Measurements from ENCODE around the gene HDAC4. TPM values are rescaled to one million over a fixed set of nuclear protein-coding genes. Genes with fewer than 3 reads are reported as not detected.

Gene HDAC4
- total RNA-seq, 6 experiments from 2014 or later: 7.4 to 13.0 (median 9.5) TPM

DNA sequence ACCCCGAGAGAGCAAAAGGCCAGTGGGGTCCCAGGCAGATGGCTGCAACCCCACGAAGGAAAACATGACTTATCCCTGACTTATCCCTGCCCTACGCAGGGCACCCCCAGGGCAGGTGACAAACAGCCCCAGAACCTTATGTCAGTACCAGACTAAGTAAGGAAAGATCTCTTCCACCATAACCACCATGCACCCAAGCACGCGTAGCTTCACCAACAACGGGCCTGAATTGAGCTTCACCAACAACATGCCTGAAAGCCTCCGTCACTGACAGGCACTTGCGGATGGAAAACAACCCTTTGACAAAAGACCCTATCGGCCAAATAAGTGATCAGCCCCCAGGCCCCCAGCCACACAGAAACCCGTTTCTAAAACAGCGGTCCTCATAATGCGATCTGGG, 34.1 kb downstream of the HDAC4 start:
- TF ChIP-seq, protein P1, sequence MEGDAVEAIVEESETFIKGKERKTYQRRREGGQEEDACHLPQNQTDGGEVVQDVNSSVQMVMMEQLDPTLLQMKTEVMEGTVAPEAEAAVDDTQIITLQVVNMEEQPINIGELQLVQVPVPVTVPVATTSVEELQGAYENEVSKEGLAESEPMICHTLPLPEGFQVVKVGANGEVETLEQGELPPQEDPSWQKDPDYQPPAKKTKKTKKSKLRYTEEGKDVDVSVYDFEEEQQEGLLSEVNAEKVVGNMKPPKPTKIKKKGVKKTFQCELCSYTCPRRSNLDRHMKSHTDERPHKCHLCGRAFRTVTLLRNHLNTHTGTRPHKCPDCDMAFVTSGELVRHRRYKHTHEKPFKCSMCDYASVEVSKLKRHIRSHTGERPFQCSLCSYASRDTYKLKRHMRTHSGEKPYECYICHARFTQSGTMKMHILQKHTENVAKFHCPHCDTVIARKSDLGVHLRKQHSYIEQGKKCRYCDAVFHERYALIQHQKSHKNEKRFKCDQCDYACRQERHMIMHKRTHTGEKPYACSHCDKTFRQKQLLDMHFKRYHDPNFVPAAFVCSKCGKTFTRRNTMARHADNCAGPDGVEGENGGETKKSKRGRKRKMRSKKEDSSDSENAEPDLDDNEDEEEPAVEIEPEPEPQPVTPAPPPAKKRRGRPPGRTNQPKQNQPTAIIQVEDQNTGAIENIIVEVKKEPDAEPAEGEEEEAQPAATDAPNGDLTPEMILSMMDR (IDR thresholded peaks at IDR 0.05): no peak
- Mint-ChIP-seq H3K27me3 (ENCODE audit: insufficient read depth) (no peaks in the 10 kb centered on the region), H3K4me3 (no peak overlapping the region), H3K9me3 (no peaks in the 10 kb centered on the region), H3K36me3 (ENCODE audit: low read depth) (peaks cover 9% of the 10 kb centered on the region; the same call in 1 of the 2 replicates), H3K4me1 (ENCODE audit: low read depth) (peaks cover 10% of the 10 kb centered on the region), H3K27ac (no peak overlapping the region)
- no peak for DNase-seq

DNA sequence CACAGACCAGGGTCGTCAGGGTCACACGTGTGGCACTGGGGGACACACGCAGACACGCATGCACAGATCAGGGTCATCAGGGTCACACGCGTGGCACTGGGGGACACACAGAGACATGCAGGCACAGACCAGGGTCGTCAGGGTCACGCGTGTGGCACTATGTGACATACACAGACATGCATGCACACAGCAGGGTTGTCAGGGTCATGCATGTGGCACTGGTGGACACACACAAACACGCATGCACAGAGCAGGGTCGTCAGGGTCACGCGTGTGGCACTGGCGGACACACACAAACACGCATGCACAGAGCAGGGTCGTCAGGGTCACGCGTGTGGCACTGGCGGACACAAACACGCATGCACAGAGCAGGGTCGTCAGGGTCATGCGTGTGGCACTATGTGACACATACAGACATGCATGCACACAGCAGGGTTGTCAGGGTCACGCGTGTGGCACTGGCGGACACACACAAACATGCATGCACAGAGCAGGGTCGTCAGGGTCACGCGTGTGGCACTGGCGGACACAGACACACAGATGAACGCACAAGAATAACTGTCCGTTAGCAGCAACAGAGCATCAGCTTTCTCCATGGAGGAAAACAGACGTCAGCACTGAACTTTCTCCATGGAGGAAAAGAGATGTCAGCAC, 34.9 kb downstream of the HDAC4 start:
- DNase-seq: no peak
- TF ChIP-seq, protein P1 (IDR thresholded peaks at IDR 0.05): no peak
- Mint-ChIP-seq H3K36me3 (ENCODE audit: low read depth) (peaks cover 9% of the 10 kb centered on the region; the same call in 1 of the 2 replicates), H3K27me3 (ENCODE audit: insufficient read depth) (no peaks in the 10 kb centered on the region), H3K4me3 (no peak overlapping the region), H3K4me1 (ENCODE audit: low read depth) (peaks cover 10% of the 10 kb centered on the region), H3K27ac (no peak overlapping the region), H3K9me3 (no peaks in the 10 kb centered on the region)

DNA sequence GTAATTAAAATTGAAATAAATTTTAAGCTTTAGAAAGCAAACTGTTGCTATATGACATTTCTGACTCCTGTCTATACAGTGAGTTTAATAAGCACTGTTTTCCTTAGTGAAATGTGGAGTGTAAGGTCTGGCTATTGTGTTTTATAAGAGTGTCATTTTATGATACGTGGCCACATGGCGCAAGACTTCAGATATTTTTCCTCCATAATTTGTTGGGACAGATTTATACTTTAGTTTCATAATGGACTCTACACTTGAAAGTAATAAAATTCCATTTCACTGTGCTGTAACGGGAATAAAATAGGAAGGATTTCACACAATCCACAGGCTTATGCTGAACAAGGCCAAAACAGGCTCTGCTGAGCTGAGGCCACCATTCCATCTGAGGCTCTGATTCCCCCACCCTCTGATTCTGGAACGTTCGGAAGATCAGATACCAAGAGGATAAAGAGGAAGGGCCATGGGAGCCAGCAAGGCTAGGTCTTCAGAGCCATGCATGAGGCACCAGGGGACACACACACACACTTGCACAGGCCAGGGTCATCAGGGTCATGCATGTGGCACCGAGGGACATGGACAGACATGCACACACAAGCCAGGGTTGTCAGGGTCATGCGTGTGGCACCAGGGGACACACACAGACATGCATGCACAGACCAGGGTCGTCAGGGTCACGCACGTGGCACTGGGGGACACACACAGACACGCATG, 35.6 kb downstream of the HDAC4 start:
- TF ChIP-seq, protein P1 (IDR thresholded peaks at IDR 0.05): no peak
- Mint-ChIP-seq H3K27ac (no peak overlapping the region), H3K9me3 (no peaks in the 10 kb centered on the region)

DNA sequence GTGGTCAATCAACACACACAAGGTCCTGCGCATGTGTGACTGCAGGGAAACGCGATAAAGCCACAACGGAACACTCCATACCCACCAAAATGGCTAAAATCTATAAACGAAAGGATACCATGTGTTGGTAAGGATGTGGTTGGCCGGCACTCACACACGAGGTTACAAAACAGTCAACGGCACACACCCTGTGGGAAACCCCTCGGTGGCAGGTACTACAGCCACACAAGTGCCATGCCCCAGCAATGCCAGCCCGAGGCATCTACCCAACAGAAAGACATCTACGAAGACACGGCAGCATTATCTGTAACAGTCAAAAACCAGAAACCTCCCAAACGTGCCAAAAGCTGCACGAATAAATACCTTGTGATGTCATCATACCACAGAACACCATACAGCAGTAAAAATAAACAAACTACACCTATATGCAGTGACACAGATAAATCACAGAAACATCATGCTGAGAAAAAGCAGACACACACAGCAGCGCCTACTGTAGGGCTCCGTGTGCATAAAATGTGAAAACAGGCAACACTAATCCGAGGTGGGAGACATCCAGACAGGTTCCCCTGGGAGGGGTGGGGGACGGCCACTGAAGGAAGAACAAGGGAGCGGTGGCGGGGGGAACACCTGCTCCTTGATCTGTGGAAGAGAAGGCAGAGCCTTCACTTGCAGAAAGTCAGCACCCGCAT, 36.7 kb downstream of the HDAC4 start:
- Mint-ChIP-seq H3K27me3 (ENCODE audit: insufficient read depth) (no peaks in the 10 kb centered on the region), H3K27ac (no peak overlapping the region), H3K9me3 (no peaks in the 10 kb centered on the region), H3K4me1 (ENCODE audit: low read depth) (peaks cover 3% of the 10 kb centered on the region; the same call in 1 of the 2 replicates), H3K36me3 (ENCODE audit: low read depth) (peaks cover 9% of the 10 kb centered on the region; the same call in 1 of the 2 replicates), H3K4me3 (no peak overlapping the region)
- no peak for DNase-seq
- TF ChIP-seq, protein P1 (IDR thresholded peaks at IDR 0.05): no peak

More for the DNA sequence above, 35.6 kb downstream of the HDAC4 start:
- Mint-ChIP-seq H3K36me3 (ENCODE audit: low read depth) (peaks cover 9% of the 10 kb centered on the region; the same call in 1 of the 2 replicates), H3K27me3 (ENCODE audit: insufficient read depth) (no peaks in the 10 kb centered on the region), H3K4me3 (no peak overlapping the region), H3K4me1 (ENCODE audit: low read depth) (peaks cover 10% of the 10 kb centered on the region)
- DNase-seq: no peak

DNA sequence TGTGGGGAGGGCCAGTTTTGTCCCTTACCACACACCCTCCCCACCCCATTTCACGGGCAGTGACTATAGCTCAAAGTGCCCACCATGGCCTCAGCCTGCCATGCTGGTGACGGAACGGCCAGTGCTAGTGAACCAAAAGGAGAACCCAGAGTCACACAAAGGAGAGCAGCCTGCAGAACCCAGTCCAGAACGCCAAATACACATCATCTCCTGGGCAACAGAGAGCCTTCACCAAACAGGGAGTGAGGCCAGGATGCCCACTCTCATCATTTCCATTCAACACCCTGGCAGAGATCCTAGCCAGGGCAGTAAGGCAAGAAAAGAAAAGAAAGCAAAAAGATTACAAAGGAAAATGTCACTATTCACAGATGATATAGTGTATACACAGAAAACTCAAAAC, 38.3 kb downstream of the HDAC4 start:
- peaks cover 9% of the 10 kb centered on the region; the same call in 1 of the 2 replicates for H3K36me3 Mint-ChIP-seq (ENCODE audit: low read depth)
- H3K27ac Mint-ChIP-seq: no peak overlapping the region
- H3K27me3 Mint-ChIP-seq (ENCODE audit: insufficient read depth): no peaks in the 10 kb centered on the region
- peaks cover 12% of the 10 kb centered on the region; the same call in 1 of the 2 replicates for H3K4me1 Mint-ChIP-seq (ENCODE audit: low read depth)
- TF ChIP-seq, protein P1 (IDR thresholded peaks at IDR 0.05): no peak
- no peak for DNase-seq
- H3K9me3 Mint-ChIP-seq: no peaks in the 10 kb centered on the region
- no peak overlapping the region for H3K4me3 Mint-ChIP-seq
